HG03521 (cell line): ENCODE measurements around the gene ATP23.

Experiments used
- ATAC-seq: cut with Tn5 transposase; IDR thresholded peaks from one replicate; pipeline ENCODE4 v1.9.1; 2021; ENCODE audit warnings: mild to moderate bottlenecking, moderate library complexity; ENCODE audit not compliant: unreplicated experiment

Gene ATP23

DNA sequence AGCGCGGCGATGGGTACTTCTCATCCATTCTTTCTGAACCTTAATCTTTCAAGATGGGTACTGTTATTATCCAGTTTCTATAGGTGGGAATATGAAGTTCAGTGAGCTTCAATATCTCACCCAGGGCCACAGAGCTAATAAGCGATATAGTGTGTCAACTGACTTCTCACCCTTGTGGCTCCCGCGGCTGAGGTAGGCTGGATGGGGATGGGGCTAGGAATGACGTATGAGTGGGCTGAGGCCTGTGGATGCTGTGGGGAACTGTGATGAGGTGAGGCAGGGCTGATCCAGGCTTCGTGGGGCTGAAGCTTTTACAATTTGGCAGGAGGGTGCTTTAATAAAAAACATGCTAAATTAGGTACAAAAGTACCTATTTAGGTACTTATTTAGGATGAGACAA lies 32.9 kb upstream of the ATP23 start:
- no peak for ATAC-seq

DNA sequence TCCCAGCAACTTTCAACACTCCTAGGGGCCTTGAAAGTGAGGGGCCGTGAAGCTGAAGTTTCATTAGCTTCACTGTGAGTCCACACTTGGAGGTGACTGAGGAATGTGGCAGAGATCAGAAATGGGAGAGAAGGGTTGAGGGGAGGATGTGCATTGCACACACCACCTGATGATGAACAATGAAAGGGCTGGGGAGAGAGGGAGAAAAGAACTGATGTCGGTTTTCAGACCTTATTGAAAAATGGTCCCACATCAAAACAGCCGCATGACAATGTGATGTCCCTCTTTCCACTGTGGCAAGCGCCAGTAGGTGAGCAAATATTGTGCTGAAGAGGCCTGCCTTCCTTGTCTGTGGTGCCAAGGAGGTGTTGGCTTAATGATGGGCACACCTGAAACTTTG lies 32.3 kb upstream of the ATP23 start:
- ATAC-seq = no peak

- no peak for ATAC-seq
Observed at GRCh38 chr12:57909611-57910010, 31.8 kb upstream of the ATP23 start.

- no peak for ATAC-seq
Observed at GRCh38 chr12:57918147-57918546, 23.2 kb upstream of the ATP23 start.

- no peak for ATAC-seq
Observed at GRCh38 chr12:57927086-57927485, 14.3 kb upstream of the ATP23 start.

DNA sequence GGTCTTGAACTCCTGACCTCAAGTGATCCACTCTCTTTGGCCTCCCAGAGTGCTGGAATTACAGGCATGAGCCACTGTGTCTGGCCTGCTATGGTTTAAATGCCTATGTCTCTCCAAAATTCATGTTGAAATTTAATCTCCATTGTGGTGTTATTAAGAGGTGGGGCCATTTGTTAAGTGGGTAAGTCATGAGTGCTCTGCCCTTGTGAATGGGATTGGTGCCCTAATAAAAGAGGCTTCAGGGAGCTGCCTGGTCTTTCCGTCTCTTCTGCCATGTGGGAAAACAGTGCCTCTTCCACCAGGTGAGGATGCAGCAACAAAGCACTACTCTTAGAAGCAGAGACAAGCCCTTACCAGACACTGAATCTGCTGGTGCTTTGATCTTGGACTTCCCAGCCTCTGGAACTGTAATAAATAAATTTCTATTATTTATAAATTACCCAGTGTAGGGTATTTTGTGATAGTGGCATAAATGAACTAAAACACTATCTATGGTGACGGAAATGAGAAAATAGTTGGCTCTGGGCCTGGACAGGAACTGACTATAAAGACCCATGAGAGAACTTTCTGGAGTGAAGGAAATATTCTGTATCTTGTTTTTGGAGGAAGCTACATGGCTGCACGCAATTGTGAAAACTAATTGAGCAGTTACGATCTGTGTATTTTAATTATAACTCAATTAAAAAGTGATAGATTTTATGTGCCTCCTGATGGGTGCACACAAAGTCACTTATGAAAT lies 12.1 kb upstream of the ATP23 start:
- ATAC-seq = no peak

GRCh38 chr12:57934819-57935218 lies 6.5 kb upstream of the ATP23 start:
- no peak for ATAC-seq

DNA sequence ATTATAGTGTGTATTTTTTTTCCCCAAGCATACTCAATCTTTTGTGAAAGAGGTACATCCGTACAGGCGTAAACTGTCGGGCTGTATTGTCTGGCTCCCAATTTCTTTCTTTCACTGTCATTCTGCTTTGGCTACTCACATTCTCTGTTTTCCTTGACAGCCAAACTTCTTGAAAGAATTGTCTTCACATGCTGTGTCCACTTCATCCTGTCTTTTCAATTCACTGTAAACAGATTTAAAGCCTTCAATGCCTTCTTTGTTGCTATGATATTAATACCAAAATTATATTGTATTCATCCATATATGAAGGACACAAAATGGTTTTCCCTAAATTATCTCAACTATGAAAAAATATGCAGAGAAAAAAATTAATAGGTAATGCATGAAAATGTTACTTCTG lies 6.0 kb upstream of the ATP23 start:
- no peak for ATAC-seq

GRCh38 chr12:57935839-57936512 lies 5.4 kb upstream of the ATP23 start:
- peak; percentile 98 for ATAC-seq

DNA sequence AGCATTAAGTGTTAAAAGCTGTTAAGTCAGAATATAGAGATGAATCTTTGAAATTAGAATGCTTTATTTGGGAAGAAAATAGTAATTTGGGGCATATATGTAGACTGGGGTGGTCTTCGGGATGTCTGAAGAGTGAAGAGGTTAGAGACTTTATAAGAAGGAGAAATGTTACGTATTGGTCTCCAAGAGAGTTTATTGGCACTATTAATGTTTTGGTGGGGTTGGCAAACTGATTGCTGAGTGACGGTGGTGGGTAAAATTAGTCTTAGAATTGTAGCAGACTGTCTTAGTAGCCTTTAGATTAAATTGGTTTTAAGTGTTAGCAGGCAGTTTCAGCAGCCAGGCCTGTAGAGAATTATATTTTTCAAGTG lies 4.9 kb upstream of the ATP23 start:
- no peak for ATAC-seq

DNA sequence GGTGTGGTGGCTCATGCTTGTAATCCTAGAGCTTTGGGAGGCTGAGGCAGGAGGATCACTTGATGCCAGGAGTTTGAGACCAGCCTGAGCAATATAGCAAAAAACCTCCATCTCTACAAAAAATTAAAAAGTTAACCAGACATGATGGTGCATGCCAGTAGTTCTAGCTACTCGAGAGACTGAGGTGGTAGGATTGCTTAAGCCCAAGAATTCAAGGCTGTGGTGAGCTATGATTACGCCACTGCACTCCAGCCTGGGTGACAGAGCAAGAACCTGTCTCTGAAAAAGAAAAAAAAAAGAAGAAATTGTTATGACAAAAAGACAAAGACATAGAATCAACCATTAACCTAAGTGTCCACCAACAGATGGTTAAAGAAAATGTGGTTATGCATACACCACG lies 2.1 kb upstream of the ATP23 start:
- ATAC-seq = no peak

DNA sequence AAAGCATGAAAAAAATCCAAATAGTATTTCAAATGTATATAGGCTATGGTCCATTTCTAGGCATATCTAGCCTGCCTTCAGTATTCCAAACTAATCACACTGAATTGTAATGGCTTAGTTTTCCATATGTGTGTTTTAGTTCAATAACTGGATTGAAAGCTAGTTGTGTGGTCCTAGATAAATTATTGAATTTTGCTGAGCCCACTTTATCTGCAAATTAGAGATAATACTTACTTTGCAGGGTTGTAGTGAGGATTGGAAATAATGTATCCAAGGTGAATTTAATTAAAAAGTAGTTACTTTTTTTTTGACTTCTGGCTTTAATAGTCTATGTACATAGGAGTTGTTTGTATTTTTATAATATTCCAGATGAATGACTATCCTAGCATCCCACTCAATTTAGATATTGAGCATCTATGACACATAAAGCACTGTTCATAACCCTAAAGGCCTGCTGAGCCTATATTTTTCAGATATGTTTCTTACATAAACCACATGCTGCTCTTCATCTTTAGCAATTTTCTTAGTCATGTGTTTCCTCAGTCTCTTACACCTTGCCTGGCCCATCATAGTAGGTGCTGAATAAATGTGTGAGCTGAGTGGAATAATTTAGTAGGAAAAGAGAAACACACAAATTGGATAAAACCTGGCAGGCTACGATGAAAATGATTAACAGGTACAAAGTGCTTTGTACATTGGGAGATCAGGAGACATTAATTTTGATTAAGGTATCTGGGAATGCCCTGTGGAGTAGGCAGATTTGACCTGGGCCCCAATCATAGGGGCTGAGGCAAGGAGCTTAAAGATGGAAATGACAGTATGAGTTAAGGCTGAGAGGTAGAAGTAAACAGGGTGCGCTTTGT lies 1.1 kb upstream of the ATP23 start:
- ATAC-seq = no peak

DNA sequence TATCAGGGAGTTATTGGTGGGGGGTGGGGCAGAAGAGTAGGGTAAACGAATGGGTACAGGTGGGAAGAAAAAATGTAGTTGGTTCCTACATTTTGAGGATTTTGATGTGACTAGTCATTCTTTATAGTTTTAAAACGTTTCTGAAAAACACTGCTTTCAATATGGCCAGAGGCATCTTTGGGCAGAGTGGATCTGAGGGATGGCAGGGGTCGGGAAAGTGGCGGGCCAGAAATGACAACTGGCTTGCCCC lies 527 bp upstream of the ATP23 start:
- no peak for ATAC-seq

DNA sequence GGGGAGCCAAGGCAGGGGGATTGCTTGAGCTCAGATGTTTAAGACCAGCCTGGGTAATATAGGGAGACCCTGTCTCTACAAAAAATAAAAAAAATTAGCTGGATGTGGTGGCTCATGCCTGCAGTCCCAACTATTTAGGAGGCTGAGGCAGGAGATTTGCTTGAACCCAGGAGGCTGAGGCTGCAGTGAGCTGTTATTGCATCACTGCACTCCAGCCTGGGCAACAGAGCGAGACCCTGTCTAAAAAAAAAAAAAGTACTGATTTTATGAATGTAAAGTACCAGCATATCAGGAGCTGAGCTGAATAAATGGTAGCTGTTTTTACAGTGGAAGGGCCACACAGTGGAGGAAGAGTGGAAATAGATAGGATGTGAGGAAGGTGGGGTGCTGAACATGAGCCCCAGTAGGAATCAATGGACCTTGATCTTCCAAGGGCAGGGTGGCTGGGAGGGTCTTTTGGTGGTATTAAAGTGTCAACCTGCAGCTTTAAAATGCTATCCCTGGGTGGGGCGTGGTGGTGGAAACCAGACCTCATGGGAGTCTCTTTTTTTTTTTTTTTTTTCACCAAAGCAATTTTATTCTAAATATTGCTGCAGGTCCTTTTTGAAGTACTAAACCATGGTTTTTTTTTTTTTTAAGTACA lies 2.2 kb downstream of the ATP23 start:
- ATAC-seq = no peak

DNA sequence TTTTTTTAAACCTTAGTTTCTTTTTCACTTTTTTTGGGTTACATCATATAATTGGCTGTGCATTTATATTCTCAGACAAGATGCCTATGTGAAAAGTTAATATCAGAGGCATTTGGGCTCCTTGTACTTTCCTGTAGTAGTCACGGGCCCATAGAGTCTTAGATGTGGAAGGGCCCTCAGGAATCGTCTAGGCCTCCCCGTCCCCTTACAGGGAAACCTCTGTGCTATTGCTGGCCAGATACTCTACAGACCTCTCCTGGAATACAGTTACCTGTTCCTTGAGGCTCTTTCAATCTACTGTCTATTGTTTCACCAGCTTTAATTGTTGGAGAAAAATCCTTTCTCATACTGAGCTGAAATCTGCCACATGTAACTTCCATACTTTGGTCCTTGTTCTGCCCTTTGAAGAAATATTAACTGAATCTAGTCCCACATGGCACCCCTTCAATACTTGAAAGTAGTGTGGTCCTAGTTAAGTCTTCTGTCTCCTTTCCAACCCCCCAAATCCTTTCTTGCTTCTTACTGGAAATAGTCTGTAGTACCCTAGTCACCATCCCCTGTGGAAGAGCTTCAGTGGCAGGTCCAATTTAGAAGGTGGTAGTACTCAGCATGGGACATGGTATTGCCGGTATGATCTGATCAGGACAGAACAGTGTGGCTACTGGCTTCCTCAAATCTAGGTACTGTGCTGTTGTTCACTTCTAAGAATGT lies 3.1 kb downstream of the ATP23 start:
- no peak for ATAC-seq

- no peak for ATAC-seq
Observed at GRCh38 chr12:57952766-57953165, 11.4 kb downstream of the ATP23 start.

- no peak for ATAC-seq
Observed at GRCh38 chr12:57954768-57955167, 13.4 kb downstream of the ATP23 start.

GRCh38 chr12:57958061-57958657 lies 16.8 kb downstream of the ATP23 start:
- ATAC-seq = no peak

GRCh38 chr12:57964421-57964820 lies 23.1 kb downstream of the ATP23 start:
- no peak for ATAC-seq

DNA sequence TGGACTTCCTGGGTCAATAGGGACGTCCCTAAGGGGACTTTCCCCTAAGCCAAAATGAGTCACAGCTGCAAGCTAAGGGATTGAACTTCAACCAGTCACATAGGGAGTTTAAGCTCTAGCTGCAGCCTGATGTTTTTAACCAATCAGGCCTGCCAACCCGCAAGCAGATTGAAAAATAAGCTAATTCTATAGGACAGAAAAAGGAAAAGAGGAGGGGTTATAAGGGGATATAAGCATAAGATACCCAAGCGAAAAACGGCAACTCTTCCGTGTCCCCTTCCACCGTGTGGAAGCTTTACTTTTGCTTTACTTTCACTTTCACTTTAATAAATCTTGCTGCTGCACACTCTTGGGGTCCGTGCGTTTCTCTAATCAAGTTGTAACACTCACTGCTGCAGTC lies 24.4 kb downstream of the ATP23 start:
- ATAC-seq = no peak

- ATAC-seq = no peak
Observed at GRCh38 chr12:57966536-57966935, 25.2 kb downstream of the ATP23 start.
